K562 (cell line): Measurements from ENCODE around the gene ANKRD34A. TPM values are rescaled to one million over a fixed set of nuclear protein-coding genes. Genes with fewer than 3 reads are reported as not detected.
A peak's percentile ranks its signal among the peaks of the same experiment; 100 is the strongest.

Experiments used
- ATF7 ChIP-seq: fragments of 450-650 bp; IDR thresholded peaks from 2 replicates; pipeline ENCODE4 v1.7.1; 2014; ENCODE audit warnings: mild to moderate bottlenecking, moderate library complexity
- DIDO1 ChIP-seq: fragments of 450-650 bp; IDR thresholded peaks from 2 replicates; pipeline ENCODE4 v1.6.1; 2016; ENCODE audit warnings: low read depth, missing biosample characterization, missing genetic modification characterization
- FOS ChIP-seq: IDR thresholded peaks from 3 replicates; pipeline ENCODE4 v1.6.1; 2011; ENCODE audit not compliant: insufficient read length; ENCODE audit errors: extremely low read depth
- GABPA ChIP-seq: fragments of 200-800 bp; sonication (Bioruptor generic); conservative IDR thresholded peaks from 2 replicates; pipeline ENCODE4 v1.6.1; 2016; ENCODE audit warnings: low read depth, missing genetic modification characterization, missing compliant biosample characterization
- HDAC2 ChIP-seq: fragments of 450-650 bp; IDR thresholded peaks from 2 replicates; pipeline ENCODE4 v1.6.1; 2016; ENCODE audit warnings: mild to moderate bottlenecking
- MGA ChIP-seq: fragments of 450-650 bp; IDR thresholded peaks from 2 replicates; pipeline ENCODE4 v1.6.1; 2016; ENCODE audit warnings: mild to moderate bottlenecking, moderate library complexity
- PCBP2 ChIP-seq: fragments of 200-400 bp; formaldehyde crosslinking; IDR thresholded peaks from 2 replicates; pipeline ENCODE4 v1.6.1; 2018; ENCODE audit warnings: low read length, low read depth, mild to moderate bottlenecking, moderate library complexity; ENCODE audit not compliant: poor library complexity, severe bottlenecking
- PTRF ChIP-seq: fragments of 450-650 bp; IDR thresholded peaks from 2 replicates; pipeline ENCODE4 v1.6.1; 2016; ENCODE audit warnings: mild to moderate bottlenecking, missing genetic modification characterization, missing compliant biosample characterization
- RBFOX2 ChIP-seq: fragments of 200-400 bp; formaldehyde crosslinking; IDR thresholded peaks from 2 replicates; pipeline ENCODE4 v1.6.1; 2017; ENCODE audit warnings: low read depth, mild to moderate bottlenecking, low read length, moderate library complexity
- polyA plus RNA-seq, 8 experiments: library from polyadenylated mRNA; depleted of rRNA in 4 of 8; stranded (reverse) in 5 of 8; unstranded in 3 of 8; fragments of >200 nt; fragmentation: Nextera tagmentation in 2 of 8; fragmentation: Illumina TruSeq in 1 of 8; extraction: Ambion mirVana in 2 of 8; extraction: Trizol in 1 of 8; gene quantifications; 2 replicates each; pipeline versions ENCODE4 v1.2.1 to v1.2.3, GENCODE V29; 2011 to 2014; ENCODE audit warnings: inconsistent platforms in 1 of 8, missing spikeins in 1 of 8
- total RNA-seq, 7 experiments: library from RNA; depleted of rRNA in 6 of 7; stranded (reverse); fragments of >200 nt in 6 of 7; fragmentation: Illumina TruSeq in 2 of 7; extraction: Trizol in 2 of 7; gene quantifications; 2 replicates each; pipeline versions ENCODE4 v1.2.1 to v1.2.3, GENCODE V29; 2011 to 2021; ENCODE audit warnings: low replicate concordance in 1 of 7

Gene ANKRD34A
- total and polyA plus RNA-seq, 9 of the 15 experiments (the other 6 are each of a cell fraction or from before 2014, with no cell fraction given), result 0.06 to 1.6 (median 0.43) TPM

- no peak for TF ChIP-seq PCBP2
- TF ChIP-seq GABPA (tag), result peak; percentile 32; the same call in 1 of the 2 replicates
- peak; percentile 76 for TF ChIP-seq RBFOX2
- TF ChIP-seq PTRF, result no peak
- no peak for TF ChIP-seq DIDO1 (tag)
- peak; percentile 45 for TF ChIP-seq MGA
- peak; percentile 38 for TF ChIP-seq ATF7
- peak; percentile 48 for TF ChIP-seq FOS
- 0 out of 2 replicates have a peak, but pooled peaks have one; percentile 16 for TF ChIP-seq HDAC2
Measured at GRCh38 chr1:145957443-145958319, 6.7 kb downstream of the ANKRD34A start, which contains the start of gene LIX1L (continued).
